HepG2 (cell line): ENCODE measurements around the gene HELT. TPM values are rescaled to one million over a fixed set of nuclear protein-coding genes. Genes with fewer than 3 reads are reported as not detected.

Source experiments
- ATAC-seq: fragments of 200-7000 bp; cut with Tn5 transposase; 3 replicates; pipeline ENCODE4 v1.9.1; 2020; ENCODE audit warnings: mild to moderate bottlenecking, moderate library complexity
- BruUV-seq: library from RNA; stranded (reverse); fragments of 400-500 nt; replicated peaks from 2 replicates; lab custom pipeline; 2021; lab: Mats Ljungman, UMichigan
- CTCF ChIA-PET: fragments of 300-600 bp; formaldehyde crosslinking; extraction: SDS; loops from one replicate; lab custom pipeline; 2021; ENCODE audit warnings: low total read pairs, inconsistent platforms, low intra/inter-chr PET ratio; lab: Yijun Ruan, JAX
- POLR2A ChIA-PET: fragments of 350-600 bp; sonication (Branson Sonifier 250); formaldehyde crosslinking; loops from one replicate; lab custom pipeline; 2020; ENCODE audit warnings: antibody characterized with exemption, inconsistent platforms; lab: Yijun Ruan, JAX
- DNase-seq: peaks from one replicate; pipeline ENCODE4 v3.0.0-alpha.2; 2015; ENCODE audit warnings: low spot score
- FAIRE-seq: peaks from 3 replicates; lab custom pipeline; 2011; peaks lifted over from hg19 to GRCh38; lab: Jason Lieb, UNC
- H2AFZ ChIP-seq: one replicate; pipeline ENCODE4 v1.6.1; 2011; ENCODE audit warnings: low read length, inconsistent platforms
- H3K27ac ChIP-seq: fragments of 300-600 bp; 3 replicates; pipeline ENCODE4 v1.8.0; 2011; ENCODE audit warnings: mixed run types, mild to moderate bottlenecking, mixed read lengths, low read length, inconsistent platforms; ENCODE audit not compliant: insufficient read depth; ENCODE audit errors: extremely low read length
- H3K27me3 ChIP-seq, 2 experiments: fragments of 200-600 bp in 1 of 2; 2 replicates in 1 of 2; 3 replicates in 1 of 2; pipeline versions ENCODE4 v1.6.0 to v1.8.0; 2011; ENCODE audit warnings: low read length in 2 of 2, mild to moderate bottlenecking in 2 of 2, moderate library complexity in 2 of 2, inconsistent platforms in 1 of 2; ENCODE audit not compliant: insufficient read depth in 2 of 2, control insufficient read depth in 1 of 2
- H3K36me3 ChIP-seq, 2 experiments: fragments of 200-600 bp in 1 of 2; replicated peaks in 1 of 2; 2 replicates in 1 of 2; 3 replicates in 1 of 2; pipeline versions ENCODE4 v1.5.1 to v1.8.0; 2011; ENCODE audit warnings: low read length in 2 of 2, inconsistent platforms in 1 of 2; ENCODE audit not compliant: insufficient read depth in 2 of 2, control insufficient read depth in 1 of 2
- H3K4me1 ChIP-seq: 2 replicates; pipeline ENCODE4 v1.5.1; 2012; ENCODE audit warnings: low read length, inconsistent platforms; ENCODE audit not compliant: insufficient read depth
- H3K4me2 ChIP-seq: 2 replicates; pipeline ENCODE4 v1.6.0; 2011; ENCODE audit warnings: low read depth, low read length, inconsistent platforms
- H3K4me3 ChIP-seq, 3 experiments: fragments of 200-600 bp in 1 of 3; sonication (generic), shearing (Covaris generic) in 1 of 3; replicated peaks in 1 of 3; 2 replicates each; pipeline ENCODE4 v1.5.1; 2011 to 2016; ENCODE audit warnings: low read length in 3 of 3, inconsistent platforms in 2 of 3, low read depth in 2 of 3, mild to moderate bottlenecking in 2 of 3, control low read depth in 1 of 3, mixed read lengths in 1 of 3; ENCODE audit not compliant: insufficient read depth in 1 of 3
- H3K79me2 ChIP-seq: one replicate; pipeline ENCODE4 v1.6.1; 2011; ENCODE audit warnings: low read length, inconsistent platforms; ENCODE audit not compliant: insufficient read depth
- H3K9ac ChIP-seq: 2 replicates; pipeline ENCODE4 v1.6.0; 2011; ENCODE audit warnings: mild to moderate bottlenecking, low read depth, low read length, inconsistent platforms; ENCODE audit not compliant: insufficient read depth
- H3K9me3 ChIP-seq: 2 replicates; pipeline ENCODE4 v1.5.1; 2012; ENCODE audit warnings: mild to moderate bottlenecking, low read length
- H4K20me1 ChIP-seq: 2 replicates; pipeline ENCODE4 v1.6.0; 2011; ENCODE audit warnings: inconsistent platforms, mild to moderate bottlenecking, low read length, moderate library complexity; ENCODE audit not compliant: insufficient read depth
- HOXD1 ChIP-seq: sonication (generic); formaldehyde crosslinking; IDR thresholded peaks from 2 replicates; pipeline ENCODE4 v1.5.0; 2020; ENCODE audit warnings: missing genetic modification reagents
- ZNF430 ChIP-seq: sonication (generic); formaldehyde crosslinking; IDR thresholded peaks from 2 replicates; pipeline ENCODE4 v1.9.0; 2021; ENCODE audit warnings: mild to moderate bottlenecking, missing genetic modification reagents
- WGBS: methylation state at CpG from one replicate; pipeline ENCODE4 v1.1.6; 2017; ENCODE audit warnings: low lambda C conversion rate; 5-methylcytosine and 5-hydroxymethylcytosine counted together
- in situ Hi-C: cut with HindIII; loops from 2 replicates; pipeline ENCODE4 v1.10.0; 2017; ENCODE audit warnings: low pct_unique_long_range_greater_than_20kb; ENCODE audit not compliant: extremely low pct_ligation_motif_present
- intact Hi-C: fragments of 100-400 bp; cut with micrococcal nuclease; formaldehyde crosslinking; loops from one replicate; pipeline ENCODE4 v1.10.0; 2022; ENCODE audit not compliant: unreplicated experiment
- polyA plus RNA-seq, 8 experiments: library from polyadenylated mRNA; depleted of rRNA in 3 of 8; stranded (reverse) in 7 of 8; unstranded in 1 of 8; fragments of >200 nt; fragmentation: Illumina TruSeq in 4 of 8; extraction: Trizol in 4 of 8; gene quantifications; 2 replicates each; pipeline versions ENCODE4 v1.2.1 to v1.2.3, GENCODE V29; 2011 to 2016; ENCODE audit warnings: low read depth in 4 of 8, missing spikeins in 1 of 8, mixed read lengths in 1 of 8; ENCODE audit not compliant: insufficient read depth in 1 of 8
- total RNA-seq, 5 experiments: library from RNA; depleted of rRNA; stranded (reverse); fragments of >200 nt; fragmentation: Illumina TruSeq; extraction: Trizol; gene quantifications; 2 replicates each; pipeline ENCODE4 v1.2.3, GENCODE V29; 2016; ENCODE audit warnings: low read depth in 1 of 5
- TF ChIP-seq, protein P1 (sequence below): sonication (generic); formaldehyde crosslinking; IDR thresholded peaks from 2 replicates; pipeline ENCODE4 v1.4.0; 2020; ENCODE audit warnings: low read depth, missing genetic modification reagents
- TF ChIP-seq, protein P2 (sequence below): sonication (generic); formaldehyde crosslinking; IDR thresholded peaks from 2 replicates; pipeline ENCODE4 v1.4.0; 2020; ENCODE audit warnings: missing genetic modification reagents

Gene HELT
- total and polyA plus RNA-seq, 2 of the 13 experiments (the other 11 are each of a cell fraction or from before 2014, with no cell fraction given) = not detected

DNA sequence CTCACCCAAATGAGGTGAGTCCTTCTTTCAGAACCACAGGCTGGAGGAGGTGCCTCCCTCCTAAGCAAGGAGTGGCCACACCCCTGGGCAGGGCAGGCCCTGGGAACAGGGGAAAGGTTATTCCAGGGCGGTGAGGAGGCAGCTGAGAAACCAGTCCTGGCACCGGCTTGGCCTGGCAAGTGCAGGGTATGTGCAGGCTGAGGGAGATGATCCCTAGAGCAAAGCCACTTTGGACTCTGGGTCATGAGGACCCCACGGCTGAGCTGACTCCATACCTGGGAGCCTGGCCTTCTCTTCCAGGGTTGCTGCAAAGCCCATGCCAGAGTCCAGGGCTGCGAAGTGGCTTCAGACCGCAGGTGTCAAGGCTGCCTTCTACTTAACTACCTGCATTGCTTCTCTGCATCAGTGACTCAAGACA is 49.5 kb upstream of the HELT start:
- DNase-seq = no peak
- H3K36me3 ChIP-seq = no peaks in the 10 kb centered on the region
- H3K9ac ChIP-seq = no peak overlapping the region
- no peak overlapping the region for H2AFZ ChIP-seq
- no peaks in the 10 kb centered on the region for H3K4me1 ChIP-seq
- BruUV-seq = no TSS peak
- CTCF ChIA-PET = no interaction called here
- no CpG with 5 or more reads among the region's 5 CpGs for WGBS
- no peak for FAIRE-seq
- H3K9me3 ChIP-seq = no peaks in the 10 kb centered on the region
- POLR2A ChIA-PET = no interaction called here
- no peaks in the 10 kb centered on the region for H3K27me3 ChIP-seq
- H3K4me3 ChIP-seq = no peak overlapping the region
- ATAC-seq = peak; percentile 47
- intact Hi-C loops (no loop called here), in situ Hi-C loops (no loop called here)
- no peaks in the 10 kb centered on the region for H3K79me2 ChIP-seq
- H3K4me2 ChIP-seq = no peak overlapping the region
- no peak overlapping the region for H3K27ac ChIP-seq
- H4K20me1 ChIP-seq = no peaks in the 10 kb centered on the region
- TF ChIP-seq ZNF430 (CRISPR knock-in tag) (no peak), HOXD1 (no peak)
- TF ChIP-seq, protein P1, sequence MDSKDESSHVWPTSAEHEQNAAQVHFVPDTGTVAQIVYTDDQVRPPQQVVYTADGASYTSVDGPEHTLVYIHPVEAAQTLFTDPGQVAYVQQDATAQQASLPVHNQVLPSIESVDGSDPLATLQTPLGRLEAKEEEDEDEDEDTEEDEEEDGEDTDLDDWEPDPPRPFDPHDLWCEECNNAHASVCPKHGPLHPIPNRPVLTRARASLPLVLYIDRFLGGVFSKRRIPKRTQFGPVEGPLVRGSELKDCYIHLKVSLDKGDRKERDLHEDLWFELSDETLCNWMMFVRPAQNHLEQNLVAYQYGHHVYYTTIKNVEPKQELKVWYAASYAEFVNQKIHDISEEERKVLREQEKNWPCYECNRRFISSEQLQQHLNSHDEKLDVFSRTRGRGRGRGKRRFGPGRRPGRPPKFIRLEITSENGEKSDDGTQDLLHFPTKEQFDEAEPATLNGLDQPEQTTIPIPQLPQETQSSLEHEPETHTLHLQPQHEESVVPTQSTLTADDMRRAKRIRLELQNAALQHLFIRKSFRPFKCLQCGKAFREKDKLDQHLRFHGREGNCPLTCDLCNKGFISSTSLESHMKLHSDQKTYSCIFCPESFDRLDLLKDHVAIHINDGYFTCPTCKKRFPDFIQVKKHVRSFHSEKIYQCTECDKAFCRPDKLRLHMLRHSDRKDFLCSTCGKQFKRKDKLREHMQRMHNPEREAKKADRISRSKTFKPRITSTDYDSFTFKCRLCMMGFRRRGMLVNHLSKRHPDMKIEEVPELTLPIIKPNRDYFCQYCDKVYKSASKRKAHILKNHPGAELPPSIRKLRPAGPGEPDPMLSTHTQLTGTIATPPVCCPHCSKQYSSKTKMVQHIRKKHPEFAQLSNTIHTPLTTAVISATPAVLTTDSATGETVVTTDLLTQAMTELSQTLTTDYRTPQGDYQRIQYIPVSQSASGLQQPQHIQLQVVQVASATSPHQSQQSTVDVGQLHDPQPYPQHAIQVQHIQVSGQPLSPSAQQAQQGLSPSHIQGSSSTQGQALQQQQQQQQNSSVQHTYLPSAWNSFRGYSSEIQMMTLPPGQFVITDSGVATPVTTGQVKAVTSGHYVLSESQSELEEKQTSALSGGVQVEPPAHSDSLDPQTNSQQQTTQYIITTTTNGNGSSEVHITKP (CRISPR knock-in tag) = no peak
- TF ChIP-seq, protein P2, sequence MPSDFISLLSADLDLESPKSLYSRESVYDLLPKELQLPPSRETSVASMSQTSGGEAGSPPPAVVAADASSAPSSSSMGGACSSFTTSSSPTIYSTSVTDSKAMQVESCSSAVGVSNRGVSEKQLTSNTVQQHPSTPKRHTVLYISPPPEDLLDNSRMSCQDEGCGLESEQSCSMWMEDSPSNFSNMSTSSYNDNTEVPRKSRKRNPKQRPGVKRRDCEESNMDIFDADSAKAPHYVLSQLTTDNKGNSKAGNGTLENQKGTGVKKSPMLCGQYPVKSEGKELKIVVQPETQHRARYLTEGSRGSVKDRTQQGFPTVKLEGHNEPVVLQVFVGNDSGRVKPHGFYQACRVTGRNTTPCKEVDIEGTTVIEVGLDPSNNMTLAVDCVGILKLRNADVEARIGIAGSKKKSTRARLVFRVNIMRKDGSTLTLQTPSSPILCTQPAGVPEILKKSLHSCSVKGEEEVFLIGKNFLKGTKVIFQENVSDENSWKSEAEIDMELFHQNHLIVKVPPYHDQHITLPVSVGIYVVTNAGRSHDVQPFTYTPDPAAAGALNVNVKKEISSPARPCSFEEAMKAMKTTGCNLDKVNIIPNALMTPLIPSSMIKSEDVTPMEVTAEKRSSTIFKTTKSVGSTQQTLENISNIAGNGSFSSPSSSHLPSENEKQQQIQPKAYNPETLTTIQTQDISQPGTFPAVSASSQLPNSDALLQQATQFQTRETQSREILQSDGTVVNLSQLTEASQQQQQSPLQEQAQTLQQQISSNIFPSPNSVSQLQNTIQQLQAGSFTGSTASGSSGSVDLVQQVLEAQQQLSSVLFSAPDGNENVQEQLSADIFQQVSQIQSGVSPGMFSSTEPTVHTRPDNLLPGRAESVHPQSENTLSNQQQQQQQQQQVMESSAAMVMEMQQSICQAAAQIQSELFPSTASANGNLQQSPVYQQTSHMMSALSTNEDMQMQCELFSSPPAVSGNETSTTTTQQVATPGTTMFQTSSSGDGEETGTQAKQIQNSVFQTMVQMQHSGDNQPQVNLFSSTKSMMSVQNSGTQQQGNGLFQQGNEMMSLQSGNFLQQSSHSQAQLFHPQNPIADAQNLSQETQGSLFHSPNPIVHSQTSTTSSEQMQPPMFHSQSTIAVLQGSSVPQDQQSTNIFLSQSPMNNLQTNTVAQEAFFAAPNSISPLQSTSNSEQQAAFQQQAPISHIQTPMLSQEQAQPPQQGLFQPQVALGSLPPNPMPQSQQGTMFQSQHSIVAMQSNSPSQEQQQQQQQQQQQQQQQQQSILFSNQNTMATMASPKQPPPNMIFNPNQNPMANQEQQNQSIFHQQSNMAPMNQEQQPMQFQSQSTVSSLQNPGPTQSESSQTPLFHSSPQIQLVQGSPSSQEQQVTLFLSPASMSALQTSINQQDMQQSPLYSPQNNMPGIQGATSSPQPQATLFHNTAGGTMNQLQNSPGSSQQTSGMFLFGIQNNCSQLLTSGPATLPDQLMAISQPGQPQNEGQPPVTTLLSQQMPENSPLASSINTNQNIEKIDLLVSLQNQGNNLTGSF (CRISPR knock-in tag) = no peak
